GM12801 (cell line): ENCODE results near the gene HSPA12A.

Experiments used
- CTCF ChIP-seq: IDR thresholded peaks from one replicate; pipeline ENCODE4 v1.5.1; 2011; ENCODE audit warnings: control low read depth; ENCODE audit not compliant: insufficient read length; ENCODE audit errors: extremely low read depth

HSPA12A gene

GRCh38 chr10:116775488-116776400, 33.4 kb upstream of the HSPA12A start:
- TF ChIP-seq CTCF, result no peak

GRCh38 chr10:116774728-116775151, 32.4 kb upstream of the HSPA12A start:
- TF ChIP-seq CTCF, result no peak

GRCh38 chr10:116772909-116773705, 30.7 kb upstream of the HSPA12A start:
- TF ChIP-seq CTCF, result no peak

- TF ChIP-seq CTCF, result no peak
Measured at GRCh38 chr10:116771959-116772585, 29.7 kb upstream of the HSPA12A start.

- no peak for TF ChIP-seq CTCF
Measured at GRCh38 chr10:116771101-116771958, 29.0 kb upstream of the HSPA12A start.

GRCh38 chr10:116770281-116770680, 27.9 kb upstream of the HSPA12A start:
- no peak for TF ChIP-seq CTCF

- TF ChIP-seq CTCF, result no peak
Measured at GRCh38 chr10:116769791-116770190, 27.4 kb upstream of the HSPA12A start.
